K562 (cell line): Measurements from ENCODE around the gene HPCAL1.

Experiments used
- FUS ChIP-seq: fragments of 200-400 bp; formaldehyde crosslinking; optimal IDR thresholded peaks from 2 replicates; pipeline ENCODE3; 2017; ENCODE audit warnings: low read depth, low read length
- PHF8 ChIP-seq: fragments of 200-600 bp; sonication (generic); IDR thresholded peaks from 2 replicates; pipeline ENCODE4 v1.6.1; 2012; ENCODE audit warnings: mixed run types, mild to moderate bottlenecking, inconsistent platforms, low read length, moderate library complexity, borderline replicate concordance
- POLR2A ChIP-seq: fragments of 450-650 bp; conservative IDR thresholded peaks from 2 replicates; pipeline ENCODE4 v1.6.1; 2016
- SMAD1 ChIP-seq: fragments of 150-350 bp; IDR thresholded peaks from 2 replicates; pipeline ENCODE4 v1.6.1; 2014; ENCODE audit warnings: low read length, low read depth; ENCODE audit not compliant: partially characterized antibody
- ZBTB7A ChIP-seq: IDR thresholded peaks from 2 replicates; pipeline ENCODE4 v1.6.1; 2011; ENCODE audit warnings: low read depth, mild to moderate bottlenecking, low read length, moderate library complexity, borderline replicate concordance; ENCODE audit not compliant: control insufficient read depth
- ZNF717 ChIP-seq: fragments of 250-450 bp; sonication (Bioruptor Pico); IDR thresholded peaks from 2 replicates; pipeline ENCODE4 v1.5.0; 2021
- ZNF785 ChIP-seq: fragments of 250-450 bp; sonication (Bioruptor Pico); IDR thresholded peaks from 2 replicates; pipeline ENCODE4 v1.4.0; 2020; ENCODE audit warnings: mild to moderate bottlenecking
- TF ChIP-seq, protein P1 (sequence below): sonication (generic); formaldehyde crosslinking; IDR thresholded peaks from 2 replicates; pipeline ENCODE4 v1.8.0; 2022; ENCODE audit warnings: missing genetic modification reagents, mild to moderate bottlenecking, borderline replicate concordance
- TF ChIP-seq, protein P2 (sequence below): sonication (generic); formaldehyde crosslinking; IDR thresholded peaks from 2 replicates; pipeline ENCODE4 v1.8.0; 2022; ENCODE audit warnings: mild to moderate bottlenecking, missing genetic modification reagents
- TF ChIP-seq, protein P3 (sequence below), 2 experiments: fragments of 450-650 bp; formaldehyde crosslinking in 1 of 2; IDR thresholded peaks; 2 replicates each; pipeline versions ENCODE4 v1.4.0 to v1.6.1; 2014 to 2020; ENCODE audit warnings: mild to moderate bottlenecking in 2 of 2, borderline replicate concordance in 1 of 2, low read depth in 1 of 2
- TF ChIP-seq, protein P4 (sequence below): fragments of 450-650 bp; formaldehyde crosslinking; IDR thresholded peaks from 2 replicates; pipeline ENCODE4 v1.4.0; 2022; ENCODE audit warnings: missing genetic modification characterization

DNA sequence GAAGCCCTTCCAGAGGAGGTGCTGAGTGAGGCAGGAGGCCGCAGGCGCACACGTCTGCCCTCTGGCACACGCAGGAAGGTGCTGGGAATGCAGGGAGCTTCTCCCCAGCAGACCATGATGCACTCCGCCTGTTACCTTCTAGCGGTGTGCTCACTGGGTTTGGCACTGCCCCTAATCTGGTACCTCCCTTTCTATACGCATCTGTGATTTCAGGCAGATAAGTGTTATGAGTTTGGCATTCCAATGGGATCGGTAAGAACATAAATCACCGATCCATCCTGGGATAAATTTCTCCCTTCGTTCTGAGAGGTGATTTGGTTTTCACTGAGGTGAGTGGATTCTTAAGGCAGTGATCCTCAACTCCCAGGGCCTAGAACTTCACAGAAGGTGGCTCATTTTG, 110.8 kb downstream of the HPCAL1 start:
- TF ChIP-seq, protein P1, sequence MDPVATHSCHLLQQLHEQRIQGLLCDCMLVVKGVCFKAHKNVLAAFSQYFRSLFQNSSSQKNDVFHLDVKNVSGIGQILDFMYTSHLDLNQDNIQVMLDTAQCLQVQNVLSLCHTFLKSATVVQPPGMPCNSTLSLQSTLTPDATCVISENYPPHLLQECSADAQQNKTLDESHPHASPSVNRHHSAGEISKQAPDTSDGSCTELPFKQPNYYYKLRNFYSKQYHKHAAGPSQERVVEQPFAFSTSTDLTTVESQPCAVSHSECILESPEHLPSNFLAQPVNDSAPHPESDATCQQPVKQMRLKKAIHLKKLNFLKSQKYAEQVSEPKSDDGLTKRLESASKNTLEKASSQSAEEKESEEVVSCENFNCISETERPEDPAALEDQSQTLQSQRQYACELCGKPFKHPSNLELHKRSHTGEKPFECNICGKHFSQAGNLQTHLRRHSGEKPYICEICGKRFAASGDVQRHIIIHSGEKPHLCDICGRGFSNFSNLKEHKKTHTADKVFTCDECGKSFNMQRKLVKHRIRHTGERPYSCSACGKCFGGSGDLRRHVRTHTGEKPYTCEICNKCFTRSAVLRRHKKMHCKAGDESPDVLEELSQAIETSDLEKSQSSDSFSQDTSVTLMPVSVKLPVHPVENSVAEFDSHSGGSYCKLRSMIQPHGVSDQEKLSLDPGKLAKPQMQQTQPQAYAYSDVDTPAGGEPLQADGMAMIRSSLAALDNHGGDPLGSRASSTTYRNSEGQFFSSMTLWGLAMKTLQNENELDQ (CRISPR knock-in tag): no peak
- TF ChIP-seq, protein P2, sequence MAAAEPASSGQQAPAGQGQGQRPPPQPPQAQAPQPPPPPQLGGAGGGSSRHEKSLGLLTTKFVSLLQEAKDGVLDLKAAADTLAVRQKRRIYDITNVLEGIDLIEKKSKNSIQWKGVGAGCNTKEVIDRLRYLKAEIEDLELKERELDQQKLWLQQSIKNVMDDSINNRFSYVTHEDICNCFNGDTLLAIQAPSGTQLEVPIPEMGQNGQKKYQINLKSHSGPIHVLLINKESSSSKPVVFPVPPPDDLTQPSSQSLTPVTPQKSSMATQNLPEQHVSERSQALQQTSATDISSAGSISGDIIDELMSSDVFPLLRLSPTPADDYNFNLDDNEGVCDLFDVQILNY (CRISPR knock-in tag): no peak
- TF ChIP-seq FUS (no peak), SMAD1 (no peak), POLR2A (no peak), PHF8 (no peak), ZNF785 (CRISPR knock-in tag) (no peak), ZNF717 (CRISPR knock-in tag) (no peak), ZBTB7A (no peak)
- TF ChIP-seq, protein P3, sequence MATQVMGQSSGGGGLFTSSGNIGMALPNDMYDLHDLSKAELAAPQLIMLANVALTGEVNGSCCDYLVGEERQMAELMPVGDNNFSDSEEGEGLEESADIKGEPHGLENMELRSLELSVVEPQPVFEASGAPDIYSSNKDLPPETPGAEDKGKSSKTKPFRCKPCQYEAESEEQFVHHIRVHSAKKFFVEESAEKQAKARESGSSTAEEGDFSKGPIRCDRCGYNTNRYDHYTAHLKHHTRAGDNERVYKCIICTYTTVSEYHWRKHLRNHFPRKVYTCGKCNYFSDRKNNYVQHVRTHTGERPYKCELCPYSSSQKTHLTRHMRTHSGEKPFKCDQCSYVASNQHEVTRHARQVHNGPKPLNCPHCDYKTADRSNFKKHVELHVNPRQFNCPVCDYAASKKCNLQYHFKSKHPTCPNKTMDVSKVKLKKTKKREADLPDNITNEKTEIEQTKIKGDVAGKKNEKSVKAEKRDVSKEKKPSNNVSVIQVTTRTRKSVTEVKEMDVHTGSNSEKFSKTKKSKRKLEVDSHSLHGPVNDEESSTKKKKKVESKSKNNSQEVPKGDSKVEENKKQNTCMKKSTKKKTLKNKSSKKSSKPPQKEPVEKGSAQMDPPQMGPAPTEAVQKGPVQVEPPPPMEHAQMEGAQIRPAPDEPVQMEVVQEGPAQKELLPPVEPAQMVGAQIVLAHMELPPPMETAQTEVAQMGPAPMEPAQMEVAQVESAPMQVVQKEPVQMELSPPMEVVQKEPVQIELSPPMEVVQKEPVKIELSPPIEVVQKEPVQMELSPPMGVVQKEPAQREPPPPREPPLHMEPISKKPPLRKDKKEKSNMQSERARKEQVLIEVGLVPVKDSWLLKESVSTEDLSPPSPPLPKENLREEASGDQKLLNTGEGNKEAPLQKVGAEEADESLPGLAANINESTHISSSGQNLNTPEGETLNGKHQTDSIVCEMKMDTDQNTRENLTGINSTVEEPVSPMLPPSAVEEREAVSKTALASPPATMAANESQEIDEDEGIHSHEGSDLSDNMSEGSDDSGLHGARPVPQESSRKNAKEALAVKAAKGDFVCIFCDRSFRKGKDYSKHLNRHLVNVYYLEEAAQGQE (IDR thresholded peaks at IDR 0.05; ENCODE audit: borderline replicate concordance): no peak
- TF ChIP-seq, protein P3 (CRISPR knock-in tag; IDR thresholded peaks at IDR 0.05; ENCODE audit: low read depth): no peak
- TF ChIP-seq, protein P4, sequence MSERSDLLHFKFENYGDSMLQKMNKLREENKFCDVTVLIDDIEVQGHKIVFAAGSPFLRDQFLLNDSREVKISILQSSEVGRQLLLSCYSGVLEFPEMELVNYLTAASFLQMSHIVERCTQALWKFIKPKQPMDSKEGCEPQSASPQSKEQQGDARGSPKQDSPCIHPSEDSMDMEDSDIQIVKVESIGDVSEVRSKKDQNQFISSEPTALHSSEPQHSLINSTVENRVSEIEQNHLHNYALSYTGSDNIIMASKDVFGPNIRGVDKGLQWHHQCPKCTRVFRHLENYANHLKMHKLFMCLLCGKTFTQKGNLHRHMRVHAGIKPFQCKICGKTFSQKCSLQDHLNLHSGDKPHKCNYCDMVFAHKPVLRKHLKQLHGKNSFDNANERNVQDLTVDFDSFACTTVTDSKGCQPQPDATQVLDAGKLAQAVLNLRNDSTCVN (CRISPR knock-in tag): no peak
